PFSK-1 (cell line): Measurements from ENCODE around the gene BMI1.

Experiments
- FOXP2 ChIP-seq: optimal IDR thresholded peaks from 2 replicates; pipeline ENCODE3; 2011; ENCODE audit warnings: borderline replicate concordance, control low read depth, inconsistent platforms; ENCODE audit not compliant: insufficient read depth; ENCODE audit errors: extremely low read length, extremely low read depth
- POLR2AphosphoS5 ChIP-seq: IDR thresholded peaks from 2 replicates; pipeline ENCODE4 v1.6.1; 2012; ENCODE audit warnings: low read depth, mild to moderate bottlenecking, control low read depth, low read length, moderate library complexity
- REST ChIP-seq, 2 experiments: IDR thresholded peaks; 2 replicates each; pipeline versions ENCODE4 v1.6.1 to v1.8.0; 2011 to 2012; ENCODE audit warnings: low read depth in 2 of 2, low read length in 2 of 2, control low read depth in 1 of 2, inconsistent platforms in 1 of 2, mild to moderate bottlenecking in 1 of 2, moderate library complexity in 1 of 2; ENCODE audit not compliant: insufficient read depth in 1 of 2
- SIN3A ChIP-seq: IDR thresholded peaks from 2 replicates; pipeline ENCODE4 v1.6.1; 2012; ENCODE audit warnings: mild to moderate bottlenecking, low read length, moderate library complexity, borderline replicate concordance; ENCODE audit not compliant: insufficient read depth
- TAF1 ChIP-seq: IDR thresholded peaks from 2 replicates; pipeline ENCODE4 v1.6.1; 2012; ENCODE audit warnings: low read length, control low read depth, borderline replicate concordance; ENCODE audit not compliant: insufficient read depth

The BMI1 gene

GRCh38 chr10:22325272-22326144, 4.6 kb downstream of the BMI1 start:
- no peak for TF ChIP-seq TAF1
- peak; percentile 65; the same call in 1 of the 2 replicates for TF ChIP-seq SIN3A
- TF ChIP-seq FOXP2: peak; percentile 44
- TF ChIP-seq REST (IDR thresholded peaks at IDR 0.05; ENCODE audit: insufficient read depth in 1 of 2, low read depth in 2 of 2, low read length in 2 of 2): no peak
- no peak for TF ChIP-seq POLR2AphosphoS5

DNA sequence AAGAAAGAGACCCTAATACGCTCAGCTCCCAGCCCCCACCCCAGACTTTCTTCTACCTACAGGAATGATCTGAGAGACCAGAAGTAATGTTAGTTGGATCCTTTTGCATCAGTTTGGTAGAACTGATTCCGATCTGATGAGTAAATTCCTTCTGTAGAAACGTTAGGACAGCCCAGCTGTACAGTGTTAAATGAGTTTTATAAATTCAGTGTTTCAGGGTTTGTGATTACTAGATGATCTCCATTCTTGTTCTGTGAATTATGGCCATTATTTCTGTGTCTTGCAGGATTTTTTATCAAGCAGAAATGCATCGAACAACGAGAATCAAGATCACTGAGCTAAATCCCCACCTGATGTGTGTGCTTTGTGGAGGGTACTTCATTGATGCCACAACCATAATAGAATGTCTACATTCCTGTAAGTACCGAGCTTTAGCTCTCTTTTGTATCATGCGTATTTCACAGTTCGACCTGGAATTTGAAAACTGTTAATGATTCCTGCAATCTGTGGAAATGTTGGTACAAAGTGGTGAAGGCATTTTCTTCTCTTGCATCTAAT, 5.3 kb downstream of the BMI1 start:
- TF ChIP-seq POLR2AphosphoS5: no peak
- no peak for TF ChIP-seq TAF1
- no peak for TF ChIP-seq FOXP2
- TF ChIP-seq REST (IDR thresholded peaks at IDR 0.05; ENCODE audit: insufficient read depth in 1 of 2, low read depth in 2 of 2, low read length in 2 of 2): no peak
- TF ChIP-seq SIN3A: no peak

- TF ChIP-seq SIN3A (no peak), TAF1 (no peak), REST (IDR thresholded peaks at IDR 0.05; ENCODE audit: insufficient read depth in 1 of 2, low read depth in 2 of 2, low read length in 2 of 2) (no peak), FOXP2 (no peak), POLR2AphosphoS5 (no peak)
These were observed 8.3 kb downstream of the BMI1 start for GRCh38 chr10:22329150-22329549.

DNA sequence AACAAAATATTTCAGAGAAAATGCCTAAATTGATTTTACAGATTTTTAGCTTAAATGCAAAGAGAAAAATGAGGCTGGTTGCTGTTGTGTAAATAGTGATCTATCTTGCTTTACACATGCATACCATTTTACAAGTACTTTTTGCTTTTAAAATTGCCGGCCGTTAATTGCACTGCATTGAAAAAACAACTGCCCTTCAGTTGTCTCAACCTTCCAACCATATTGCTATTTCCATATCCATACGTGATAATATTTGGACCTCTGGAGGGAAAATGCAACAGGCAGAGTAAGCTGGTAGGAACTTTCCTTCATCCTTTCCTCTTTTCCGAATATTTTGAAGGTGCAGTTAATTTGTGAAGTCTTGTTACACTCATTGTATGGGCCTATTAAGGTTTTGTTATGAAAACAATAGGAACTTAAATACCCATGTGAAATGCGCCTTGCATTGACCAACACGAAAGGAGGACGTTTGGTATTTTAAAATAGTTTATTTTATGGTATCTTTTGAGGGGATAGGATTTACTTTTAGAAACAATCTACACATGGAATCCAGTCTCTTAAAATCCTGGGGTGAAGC, 11.3 kb downstream of the BMI1 start:
- TF ChIP-seq TAF1 (no peak), POLR2AphosphoS5 (no peak), FOXP2 (no peak), SIN3A (no peak), REST (IDR thresholded peaks at IDR 0.05; ENCODE audit: insufficient read depth in 1 of 2, low read depth in 2 of 2, low read length in 2 of 2) (no peak)
